ENCODE results near the gene GNG2.

Gene GNG2

GRCh38 chr14:51988221-51988620 is 127.8 kb downstream of the GNG2 start:
- H3K4me3 ChIP-seq (ENCODE audit: low read depth, low read length), result no peak overlapping the region
- TF ChIP-seq CTCF (IDR thresholded peaks at IDR 0.05; ENCODE audit: low read depth, low read length), result no peak

DNA sequence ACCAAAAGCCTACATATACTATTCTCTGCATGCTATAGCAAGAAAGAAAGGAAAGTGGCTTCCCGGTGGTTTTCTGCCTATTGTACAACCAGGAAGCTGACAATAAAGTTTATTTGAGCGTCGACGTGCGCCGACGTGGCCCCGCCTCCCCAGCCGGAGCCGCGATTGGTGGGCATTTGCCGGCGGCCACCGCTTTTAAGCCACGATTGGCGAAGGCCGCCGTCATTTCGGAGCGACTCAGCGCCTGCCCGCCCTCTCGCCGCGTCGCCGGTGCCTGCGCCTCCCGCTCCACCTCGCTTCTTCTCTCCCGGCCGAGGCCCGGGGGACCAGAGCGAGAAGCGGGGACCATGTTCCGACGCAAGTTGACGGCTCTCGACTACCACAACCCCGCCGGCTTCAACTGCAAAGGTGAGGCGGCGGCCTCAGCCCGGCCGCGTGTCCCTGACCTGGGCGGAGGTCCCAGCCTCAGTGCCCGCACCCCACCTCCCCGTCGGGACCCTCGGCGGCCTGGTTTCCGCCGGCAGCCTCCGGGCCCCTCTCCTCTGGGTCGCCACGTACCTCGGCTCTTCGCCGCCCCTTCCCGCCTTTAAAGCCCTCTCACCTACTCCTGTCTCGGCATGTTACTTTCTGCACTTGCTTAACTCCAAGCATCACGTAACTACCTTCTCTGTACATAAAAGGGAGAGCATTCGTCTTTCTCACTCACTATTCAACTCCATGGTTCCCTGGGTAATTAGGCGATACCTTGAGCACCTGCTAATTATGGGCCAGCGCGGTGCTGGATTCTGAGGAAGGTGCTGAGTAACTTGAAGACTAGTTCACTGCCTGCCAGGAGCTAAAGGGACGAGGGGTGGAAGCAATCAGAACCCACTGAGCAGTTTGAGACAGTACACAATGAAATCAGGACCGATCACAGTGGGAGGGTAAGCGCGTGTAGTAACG is 129.2 kb downstream of the GNG2 start, which contains the start of gene RTRAF:
Gene RTRAF, plus strand, starts transcription at position 254 of the 942 bp plus-strand sequence. Its CDS starts 94 bp downstream, at position 348.
- H3K4me3 ChIP-seq (ENCODE audit: low read depth, low read length), result peak within 1 kb of the TSS; percentile 96
- no peak for TF ChIP-seq CTCF (IDR thresholded peaks at IDR 0.05; ENCODE audit: low read depth, low read length)

- no peak for TF ChIP-seq CTCF (IDR thresholded peaks at IDR 0.05; ENCODE audit: low read depth, low read length)
Measured at GRCh38 chr14:51990488-51990887, 130.1 kb downstream of the GNG2 start.

DNA sequence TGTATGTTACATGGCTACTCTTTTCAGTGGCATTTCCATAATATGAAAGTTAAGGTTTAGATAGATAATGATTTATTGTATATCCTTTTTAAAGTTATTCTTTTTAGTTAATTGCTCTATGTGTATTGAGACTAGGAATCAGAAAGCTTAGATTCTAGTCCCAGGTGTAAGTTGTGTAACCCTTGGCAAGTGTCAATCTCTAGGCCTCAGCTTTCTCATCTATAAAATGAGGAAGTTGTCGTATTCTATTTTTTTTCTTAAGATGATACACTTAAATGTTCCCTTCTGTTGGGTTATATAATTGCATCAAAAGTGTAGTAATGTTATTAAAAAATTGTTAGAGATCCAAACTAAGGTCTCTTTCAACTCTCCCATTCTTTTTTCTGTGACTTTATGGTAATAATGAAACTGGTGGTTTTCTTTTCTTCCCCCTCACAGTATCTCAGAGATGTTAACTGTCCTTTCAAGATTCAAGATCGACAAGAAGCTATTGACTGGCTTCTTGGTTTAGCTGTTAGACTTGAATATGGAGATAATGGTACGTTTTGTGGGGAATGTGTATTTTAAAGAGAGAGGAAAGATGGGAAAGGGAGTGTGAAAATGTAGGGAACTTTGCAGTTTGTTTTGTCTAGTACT is 133.0 kb downstream of the GNG2 start:
- no peak for TF ChIP-seq CTCF (IDR thresholded peaks at IDR 0.05; ENCODE audit: low read depth, low read length)
- H3K4me3 ChIP-seq (ENCODE audit: low read depth, low read length), result no peak overlapping the region

More at GRCh38 chr14:51990488-51990887, 130.1 kb downstream of the GNG2 start:
- peak overlapping the region; percentile 96 for H3K4me3 ChIP-seq (ENCODE audit: low read depth, low read length)

GRCh38 chr14:51996148-51996746 is 135.8 kb downstream of the GNG2 start:
- TF ChIP-seq CTCF (IDR thresholded peaks at IDR 0.05; ENCODE audit: low read depth, low read length), result peak; percentile 33; the same call in 1 of the 2 replicates
- H3K4me3 ChIP-seq (ENCODE audit: low read depth, low read length), result no peak overlapping the region

DNA sequence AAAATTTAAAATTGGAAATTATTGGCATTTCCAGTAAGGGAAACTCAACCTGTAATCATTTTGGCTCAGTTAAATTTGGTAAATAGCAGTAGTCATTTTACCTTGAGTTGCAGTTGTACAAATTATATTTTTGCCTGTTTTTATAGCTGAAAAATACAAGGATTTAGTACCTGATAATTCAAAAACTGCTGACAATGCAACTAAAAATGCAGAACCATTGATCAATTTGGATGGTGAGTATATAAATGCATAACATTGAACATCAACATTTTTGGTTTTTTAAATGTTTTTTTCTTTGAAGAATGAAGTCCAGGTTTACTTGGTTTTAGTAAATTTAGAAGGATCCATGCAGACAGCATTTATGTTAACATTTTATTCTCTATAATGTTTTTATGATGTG is 137.9 kb downstream of the GNG2 start:
- TF ChIP-seq CTCF (IDR thresholded peaks at IDR 0.05; ENCODE audit: low read depth, low read length), result no peak
- no peak overlapping the region for H3K4me3 ChIP-seq (ENCODE audit: low read depth, low read length)

Data from WI38 (cell line).